AG04450 (cell line): ENCODE results near the gene PACSIN1. TPM values are rescaled to one million over a fixed set of nuclear protein-coding genes. Genes with fewer than 3 reads are reported as not detected.

Experiments used
- CTCF ChIA-PET: fragments of 300-600, 350-600 bp; formaldehyde crosslinking; extraction: SDS; loops from one replicate; lab custom pipeline; 2022; ENCODE audit warnings: antibody characterized with exemption, inconsistent platforms; lab: Charles Lee
- POLR2A ChIA-PET: fragments of 350-600 bp; formaldehyde crosslinking; extraction: SDS; loops from one replicate; lab custom pipeline; 2021; ENCODE audit warnings: antibody characterized with exemption, inconsistent platforms; lab: Yijun Ruan, JAX
- DNase-seq: peaks from one replicate; pipeline ENCODE4 v3.0.0-alpha.2; 2011; ENCODE audit warnings: low read depth, low spot score
- H3K27ac ChIP-seq: one replicate; pipeline ENCODE4 v1.5.1; 2012; ENCODE audit warnings: low read depth, low read length, control low read depth
- H3K27me3 ChIP-seq: one replicate; pipeline ENCODE4 v1.6.0; 2012; ENCODE audit warnings: low read length; ENCODE audit not compliant: control insufficient read depth, insufficient read depth
- H3K4me3 ChIP-seq: 2 replicates; pipeline ENCODE4 v1.5.1; 2011; ENCODE audit warnings: mild to moderate bottlenecking, low read depth, low read length, control low read depth
- H3K9me3 ChIP-seq: 2 replicates; pipeline ENCODE4 v1.5.1; 2012; ENCODE audit warnings: low read length; ENCODE audit not compliant: control insufficient read depth, insufficient read depth
- polyA plus RNA-seq: library from polyadenylated mRNA; depleted of rRNA; stranded (reverse); fragments of >200 nt; gene quantifications from 2 replicates; pipeline ENCODE4 v1.2.3, GENCODE V29; 2011
- TF ChIP-seq, protein P1 (sequence below): IDR thresholded peaks from 2 replicates; pipeline ENCODE4 v1.5.1; 2011; ENCODE audit warnings: low read depth, low read length, control low read depth, inconsistent platforms

The PACSIN1 gene
- polyA plus RNA-seq, 1 experiment, result not detected

GRCh38 chr6:34570066-34570833, 104.4 kb downstream of the PACSIN1 start:
- ChIA-PET POLR2A (no interaction called here), CTCF (no interaction called here)
- H3K27ac ChIP-seq, result no peak overlapping the region
- TF ChIP-seq, protein P1, sequence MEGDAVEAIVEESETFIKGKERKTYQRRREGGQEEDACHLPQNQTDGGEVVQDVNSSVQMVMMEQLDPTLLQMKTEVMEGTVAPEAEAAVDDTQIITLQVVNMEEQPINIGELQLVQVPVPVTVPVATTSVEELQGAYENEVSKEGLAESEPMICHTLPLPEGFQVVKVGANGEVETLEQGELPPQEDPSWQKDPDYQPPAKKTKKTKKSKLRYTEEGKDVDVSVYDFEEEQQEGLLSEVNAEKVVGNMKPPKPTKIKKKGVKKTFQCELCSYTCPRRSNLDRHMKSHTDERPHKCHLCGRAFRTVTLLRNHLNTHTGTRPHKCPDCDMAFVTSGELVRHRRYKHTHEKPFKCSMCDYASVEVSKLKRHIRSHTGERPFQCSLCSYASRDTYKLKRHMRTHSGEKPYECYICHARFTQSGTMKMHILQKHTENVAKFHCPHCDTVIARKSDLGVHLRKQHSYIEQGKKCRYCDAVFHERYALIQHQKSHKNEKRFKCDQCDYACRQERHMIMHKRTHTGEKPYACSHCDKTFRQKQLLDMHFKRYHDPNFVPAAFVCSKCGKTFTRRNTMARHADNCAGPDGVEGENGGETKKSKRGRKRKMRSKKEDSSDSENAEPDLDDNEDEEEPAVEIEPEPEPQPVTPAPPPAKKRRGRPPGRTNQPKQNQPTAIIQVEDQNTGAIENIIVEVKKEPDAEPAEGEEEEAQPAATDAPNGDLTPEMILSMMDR, result no peak
- H3K27me3 ChIP-seq, result peaks cover 8% of the 10 kb centered on the region
- DNase-seq, result no peak
- H3K4me3 ChIP-seq, result no peak overlapping the region
- H3K9me3 ChIP-seq, result no peaks in the 10 kb centered on the region

DNA sequence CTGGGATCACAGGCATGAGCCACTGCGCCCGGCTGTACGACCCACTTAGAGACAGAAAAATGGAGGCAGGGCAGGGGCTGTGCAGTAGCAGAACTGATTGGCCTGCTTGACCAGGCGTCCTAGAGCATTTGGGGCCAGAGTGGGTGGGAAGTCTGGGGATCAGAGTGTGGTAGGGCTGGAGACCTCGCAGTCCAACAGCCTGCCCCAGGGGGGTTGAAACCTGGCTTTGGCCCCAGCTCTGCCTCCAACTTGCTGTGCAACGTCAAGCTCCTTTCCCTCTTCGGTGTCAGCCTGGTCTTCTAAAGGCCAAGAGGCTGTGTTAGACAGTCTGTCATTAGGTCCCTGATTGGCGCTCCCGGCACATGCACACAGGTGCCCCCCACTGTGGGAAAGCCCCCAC, 105.5 kb downstream of the PACSIN1 start:
- TF ChIP-seq, protein P1, result no peak
- CTCF ChIA-PET, result no interaction called here
- no peak overlapping the region for H3K4me3 ChIP-seq
- H3K27me3 ChIP-seq, result peaks cover 6% of the 10 kb centered on the region
- H3K27ac ChIP-seq, result no peak overlapping the region
- H3K9me3 ChIP-seq, result no peaks in the 10 kb centered on the region
- POLR2A ChIA-PET, result interaction anchor here (0.7 kb wide), 1 partner anchor 37 kb away, joined by 5 read pairs; no protein-coding TSS in a partner anchor
- DNase-seq, result no peak

DNA sequence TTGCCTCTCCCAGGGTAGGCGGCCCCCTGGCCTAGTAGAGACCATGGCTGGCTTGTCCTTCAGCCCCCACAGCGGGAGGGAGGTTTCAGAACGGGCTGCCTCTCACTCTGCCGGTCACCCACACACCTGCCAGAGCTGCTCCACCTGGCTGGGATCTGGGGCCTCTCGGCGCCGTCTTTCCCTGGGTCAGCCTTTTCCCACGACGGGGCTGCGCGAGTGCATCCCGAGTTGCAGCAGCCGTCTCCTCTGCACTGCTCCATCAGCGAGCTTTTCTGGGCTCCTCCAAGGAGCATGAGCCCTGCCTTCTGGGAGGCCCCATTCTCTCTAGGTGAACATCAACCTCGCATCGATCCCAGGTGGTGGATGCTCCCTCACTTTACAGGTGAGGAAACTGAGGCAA, 106.1 kb downstream of the PACSIN1 start:
- H3K27ac ChIP-seq, result no peak overlapping the region
- H3K9me3 ChIP-seq, result no peaks in the 10 kb centered on the region
- H3K27me3 ChIP-seq, result peaks cover 6% of the 10 kb centered on the region
- ChIA-PET POLR2A (no interaction called here), CTCF (no interaction called here)
- no peak overlapping the region for H3K4me3 ChIP-seq
- no peak for DNase-seq
- TF ChIP-seq, protein P1, result no peak

DNA sequence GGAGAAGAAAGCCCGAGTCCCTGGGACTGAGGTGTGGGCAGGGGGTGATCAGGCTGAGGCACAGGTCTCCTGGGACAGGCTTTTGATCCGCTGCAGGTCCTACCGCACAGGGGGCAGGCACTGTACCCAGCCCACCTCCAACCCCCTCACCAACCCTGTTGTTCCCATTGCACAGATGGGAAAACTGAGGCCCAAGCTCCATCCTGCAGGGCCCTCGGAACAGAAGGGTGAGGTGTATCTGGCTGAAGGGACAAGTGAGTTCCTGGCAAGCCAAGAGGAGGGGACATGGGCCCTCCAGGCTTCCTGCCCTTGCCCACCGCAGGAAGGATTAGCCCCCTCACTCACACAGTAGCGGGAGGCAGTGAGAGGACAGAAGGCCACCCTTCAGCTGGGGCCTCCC, 106.7 kb downstream of the PACSIN1 start:
- ChIA-PET POLR2A (interaction anchor here (0.5 kb wide), 1 partner anchor 614 kb away, joined by 3 read pairs; no protein-coding TSS in a partner anchor), CTCF (interaction anchor here (0.6 kb wide), 1 partner anchor 46 kb away, joined by 3 read pairs; no protein-coding TSS in a partner anchor)

More for the DNA sequence above, 106.7 kb downstream of the PACSIN1 start:
- H3K27me3 ChIP-seq, result peaks cover 6% of the 10 kb centered on the region
- H3K9me3 ChIP-seq, result no peaks in the 10 kb centered on the region
- DNase-seq, result no peak
- TF ChIP-seq, protein P1, result no peak
- H3K4me3 ChIP-seq, result no peak overlapping the region
- H3K27ac ChIP-seq, result no peak overlapping the region
